Activated T-helper 17 cell treated with anti-CD3 and anti-CD28 coated beads, Interleukin-2, amount 50 U/mL, for 72 hours (primary cell): Measurements from ENCODE around the gene COL28A1. TPM values are rescaled to one million over a fixed set of nuclear protein-coding genes. Genes with fewer than 3 reads are reported as not detected.
A peak's percentile ranks its signal among the peaks of the same experiment; 100 is the strongest.
"Not testable (repeated sequence)": the region's sequence is repeated elsewhere in the genome, so short reads cannot be mapped to it uniquely, and the experiment has no call there.

Experiments
- ATAC-seq: fragments of 150-1000 bp; cut with Tn5 transposase; replicated peaks from 2 replicates; pipeline ENCODE4 v1.10.0; 2021; ENCODE audit warnings: mild to moderate bottlenecking, moderate library complexity
- H3K27ac Mint-ChIP-seq: one replicate; pipeline ENCODE4 v1.8.0; 2022; ENCODE audit warnings: mixed read lengths
- H3K27me3 Mint-ChIP-seq: one replicate; pipeline ENCODE4 v1.8.0; 2022; ENCODE audit warnings: mixed read lengths
- H3K36me3 Mint-ChIP-seq: one replicate; pipeline ENCODE4 v1.8.0; 2022; ENCODE audit warnings: low read depth, mild to moderate bottlenecking, mixed read lengths
- H3K4me1 Mint-ChIP-seq: one replicate; pipeline ENCODE4 v1.8.0; 2022; ENCODE audit warnings: mixed read lengths
- H3K4me3 Mint-ChIP-seq: one replicate; pipeline ENCODE4 v1.8.0; 2022; ENCODE audit warnings: mild to moderate bottlenecking, mixed read lengths
- H3K9me3 Mint-ChIP-seq: one replicate; pipeline ENCODE4 v1.8.0; 2022; ENCODE audit warnings: mixed read lengths
- total RNA-seq, 2 donors: library from RNA; stranded (reverse); gene quantifications; one replicate each; pipeline ENCODE4 v1.2.3, GENCODE V29; 2022

COL28A1 gene
- total RNA-seq, 2 donors from 2014 or later: 0.11 to 0.13 TPM

GRCh38 chr7:7566651-7567611 lies 31.3 kb upstream of the COL28A1 start, which contains the start of gene MIOS:
Gene MIOS, plus strand, starts transcription at chr7:7566884. Its CDS starts 5,592 bp downstream, at chr7:7572476.
- Mint-ChIP-seq H3K36me3 (peaks cover 33% of the 10 kb centered on the region), H3K4me3 (peak within 1 kb of the TSS; percentile 80), H3K4me1 (peaks cover 26% of the 10 kb centered on the region), H3K27me3 (no peaks in the 10 kb centered on the region), H3K27ac (peak within 1 kb of the TSS; percentile 80), H3K9me3 (no peaks in the 10 kb centered on the region)
- ATAC-seq: peak; percentile 90

GRCh38 chr7:7565746-7566650 lies 30.3 kb upstream of the COL28A1 start:
- Mint-ChIP-seq H3K4me1 (peaks cover 26% of the 10 kb centered on the region), H3K36me3 (peaks cover 32% of the 10 kb centered on the region), H3K4me3 (no peak overlapping the region), H3K27ac (no peak overlapping the region), H3K9me3 (no peaks in the 10 kb centered on the region), H3K27me3 (no peaks in the 10 kb centered on the region)
- ATAC-seq: peak; percentile 12

GRCh38 chr7:7565018-7565680 lies 29.5 kb upstream of the COL28A1 start:
- Mint-ChIP-seq H3K27me3 (no peaks in the 10 kb centered on the region), H3K4me3 (no peak overlapping the region)
- peak; percentile 27 for ATAC-seq

GRCh38 chr7:7564323-7564780 lies 28.7 kb upstream of the COL28A1 start:
- H3K4me3 Mint-ChIP-seq: no peak overlapping the region
- peaks cover 15% of the 10 kb centered on the region for H3K4me1 Mint-ChIP-seq
- H3K36me3 Mint-ChIP-seq: peaks cover 16% of the 10 kb centered on the region
- H3K27ac Mint-ChIP-seq: no peak overlapping the region
- no peaks in the 10 kb centered on the region for H3K27me3 Mint-ChIP-seq
- no peak for ATAC-seq
- H3K9me3 Mint-ChIP-seq: no peaks in the 10 kb centered on the region

More at GRCh38 chr7:7565018-7565680, 29.5 kb upstream of the COL28A1 start:
- Mint-ChIP-seq H3K9me3 (no peaks in the 10 kb centered on the region), H3K27ac (no peak overlapping the region), H3K36me3 (peaks cover 24% of the 10 kb centered on the region), H3K4me1 (peaks cover 23% of the 10 kb centered on the region)

GRCh38 chr7:7563813-7564212 lies 28.1 kb upstream of the COL28A1 start:
- Mint-ChIP-seq H3K4me1 (peaks cover 9% of the 10 kb centered on the region), H3K27ac (no peak overlapping the region), H3K9me3 (no peaks in the 10 kb centered on the region), H3K27me3 (no peaks in the 10 kb centered on the region), H3K4me3 (no peak overlapping the region), H3K36me3 (peaks cover 10% of the 10 kb centered on the region)
- ATAC-seq: no peak

- Mint-ChIP-seq H3K4me1 (peaks cover 5% of the 10 kb centered on the region), H3K27me3 (no peaks in the 10 kb centered on the region), H3K4me3 (no peak overlapping the region), H3K27ac (no peak overlapping the region), H3K9me3 (no peaks in the 10 kb centered on the region), H3K36me3 (peaks cover 5% of the 10 kb centered on the region)
- ATAC-seq: no peak
These were observed 27.6 kb upstream of the COL28A1 start for GRCh38 chr7:7563269-7563668.

- ATAC-seq: no peak
These were observed 27.1 kb upstream of the COL28A1 start for GRCh38 chr7:7562736-7563135.

GRCh38 chr7:7561591-7561990 lies 25.9 kb upstream of the COL28A1 start:
- not testable (repeated sequence) for H3K9me3 Mint-ChIP-seq, H3K27ac Mint-ChIP-seq, ATAC-seq, H3K4me3 Mint-ChIP-seq, H3K36me3 Mint-ChIP-seq, H3K27me3 Mint-ChIP-seq, H3K4me1 Mint-ChIP-seq

More at GRCh38 chr7:7562736-7563135, 27.1 kb upstream of the COL28A1 start:
- Mint-ChIP-seq H3K27me3 (no peaks in the 10 kb centered on the region), H3K36me3 (no peaks in the 10 kb centered on the region), H3K27ac (no peak overlapping the region), H3K9me3 (no peaks in the 10 kb centered on the region), H3K4me3 (no peak overlapping the region), H3K4me1 (no peaks in the 10 kb centered on the region)

- no peaks in the 10 kb centered on the region for H3K9me3 Mint-ChIP-seq
- no peak overlapping the region for H3K4me3 Mint-ChIP-seq
- no peaks in the 10 kb centered on the region for H3K36me3 Mint-ChIP-seq
- peaks cover 3% of the 10 kb centered on the region for H3K27me3 Mint-ChIP-seq
- H3K27ac Mint-ChIP-seq: no peak overlapping the region
- no peak for ATAC-seq
- no peaks in the 10 kb centered on the region for H3K4me1 Mint-ChIP-seq
These were observed 21.6 kb upstream of the COL28A1 start for GRCh38 chr7:7557252-7557651.

GRCh38 chr7:7556852-7557251 lies 21.2 kb upstream of the COL28A1 start:
- peaks cover 5% of the 10 kb centered on the region for H3K27me3 Mint-ChIP-seq

GRCh38 chr7:7554649-7555575 lies 19.2 kb upstream of the COL28A1 start:
- Mint-ChIP-seq H3K36me3 (no peaks in the 10 kb centered on the region), H3K9me3 (no peaks in the 10 kb centered on the region), H3K27ac (no peak overlapping the region), H3K4me3 (no peak overlapping the region), H3K27me3 (peaks cover 10% of the 10 kb centered on the region), H3K4me1 (no peaks in the 10 kb centered on the region)
- no peak for ATAC-seq

More at GRCh38 chr7:7556852-7557251, 21.2 kb upstream of the COL28A1 start:
- Mint-ChIP-seq H3K27ac (no peak overlapping the region), H3K4me3 (no peak overlapping the region), H3K36me3 (no peaks in the 10 kb centered on the region), H3K4me1 (no peaks in the 10 kb centered on the region), H3K9me3 (no peaks in the 10 kb centered on the region)
- no peak for ATAC-seq

- no peaks in the 10 kb centered on the region for H3K9me3 Mint-ChIP-seq
- no peak for ATAC-seq
- H3K27me3 Mint-ChIP-seq: peaks cover 10% of the 10 kb centered on the region
- no peaks in the 10 kb centered on the region for H3K36me3 Mint-ChIP-seq
- H3K27ac Mint-ChIP-seq: no peak overlapping the region
- H3K4me3 Mint-ChIP-seq: no peak overlapping the region
- H3K4me1 Mint-ChIP-seq: no peaks in the 10 kb centered on the region
These were observed 18.4 kb upstream of the COL28A1 start for GRCh38 chr7:7554021-7554432.

GRCh38 chr7:7553386-7553785 lies 17.7 kb upstream of the COL28A1 start:
- Mint-ChIP-seq H3K27me3 (peaks cover 10% of the 10 kb centered on the region), H3K27ac (no peak overlapping the region), H3K9me3 (no peaks in the 10 kb centered on the region), H3K4me3 (no peak overlapping the region), H3K36me3 (no peaks in the 10 kb centered on the region), H3K4me1 (no peaks in the 10 kb centered on the region)
- no peak for ATAC-seq
